ENCODE measurements around the gene HOXB2. TPM values are rescaled to one million over a fixed set of nuclear protein-coding genes. Genes with fewer than 3 reads are reported as not detected.

HOXB2 gene
- total and polyA plus RNA-seq, 2 experiments from 2014 or later, result 5.6 to 20.7 TPM

- Histone ChIP-seq H3K36me3 (replicated peaks; ENCODE audit: insufficient read depth, low read depth) (no peaks in the 10 kb centered on the region), H3K27ac (peak overlapping the region; percentile 85), H3K4me3 (no peak overlapping the region), H2AFZ (no peak overlapping the region), H3K4me1 (ENCODE audit: insufficient read depth) (peaks cover 21% of the 10 kb centered on the region), H3K9me3 (ENCODE audit: low read depth) (no peaks in the 10 kb centered on the region), H3K27me3 (peaks cover 76% of the 10 kb centered on the region), H3K9me2 (replicated peaks; ENCODE audit: insufficient read depth) (no peaks in the 10 kb centered on the region), H4K20me1 (ENCODE audit: insufficient read depth, poor library complexity, severe bottlenecking) (no peaks in the 10 kb centered on the region), H3K4me2 (peak overlapping the region; percentile 68), H3K79me2 (peaks cover 20% of the 10 kb centered on the region)
- DNase-seq (ENCODE audit: low spot score), result no peak
- TF ChIP-seq EZH2phosphoT487 (IDR thresholded peaks at IDR 0.05; ENCODE audit: low read depth, severe bottlenecking, unreplicated experiment), result no peak
- TF ChIP-seq, protein P1, sequence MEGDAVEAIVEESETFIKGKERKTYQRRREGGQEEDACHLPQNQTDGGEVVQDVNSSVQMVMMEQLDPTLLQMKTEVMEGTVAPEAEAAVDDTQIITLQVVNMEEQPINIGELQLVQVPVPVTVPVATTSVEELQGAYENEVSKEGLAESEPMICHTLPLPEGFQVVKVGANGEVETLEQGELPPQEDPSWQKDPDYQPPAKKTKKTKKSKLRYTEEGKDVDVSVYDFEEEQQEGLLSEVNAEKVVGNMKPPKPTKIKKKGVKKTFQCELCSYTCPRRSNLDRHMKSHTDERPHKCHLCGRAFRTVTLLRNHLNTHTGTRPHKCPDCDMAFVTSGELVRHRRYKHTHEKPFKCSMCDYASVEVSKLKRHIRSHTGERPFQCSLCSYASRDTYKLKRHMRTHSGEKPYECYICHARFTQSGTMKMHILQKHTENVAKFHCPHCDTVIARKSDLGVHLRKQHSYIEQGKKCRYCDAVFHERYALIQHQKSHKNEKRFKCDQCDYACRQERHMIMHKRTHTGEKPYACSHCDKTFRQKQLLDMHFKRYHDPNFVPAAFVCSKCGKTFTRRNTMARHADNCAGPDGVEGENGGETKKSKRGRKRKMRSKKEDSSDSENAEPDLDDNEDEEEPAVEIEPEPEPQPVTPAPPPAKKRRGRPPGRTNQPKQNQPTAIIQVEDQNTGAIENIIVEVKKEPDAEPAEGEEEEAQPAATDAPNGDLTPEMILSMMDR (IDR thresholded peaks at IDR 0.05; ENCODE audit: poor library complexity), result no peak
- no peak for TF ChIP-seq EZH2 (IDR thresholded peaks at IDR 0.05; ENCODE audit: borderline replicate concordance)
- 32% methylated on average over 10 of the region's 10 CpGs for WGBS (ENCODE audit: low lambda C conversion rate, missing lambda C conversion rate)
Observed at GRCh38 chr17:48546137-48546923, 1.4 kb upstream of the HOXB2 start.

GRCh38 chr17:48545539-48545938, 630 bp upstream of the HOXB2 start:
- Histone ChIP-seq H3K79me2 (peaks cover 20% of the 10 kb centered on the region), H3K4me2 (peak overlapping the region; percentile 91), H3K9me3 (ENCODE audit: low read depth) (no peaks in the 10 kb centered on the region), H3K4me3 (no peak overlapping the region), H2AFZ (no peak overlapping the region), H3K27ac (peak overlapping the region; percentile 96), H3K27me3 (peaks cover 80% of the 10 kb centered on the region), H3K36me3 (replicated peaks; ENCODE audit: insufficient read depth, low read depth) (no peaks in the 10 kb centered on the region), H3K9me2 (replicated peaks; ENCODE audit: insufficient read depth) (no peaks in the 10 kb centered on the region), H4K20me1 (ENCODE audit: insufficient read depth, poor library complexity, severe bottlenecking) (no peaks in the 10 kb centered on the region), H3K4me1 (ENCODE audit: insufficient read depth) (peaks cover 22% of the 10 kb centered on the region)
- WGBS (ENCODE audit: low lambda C conversion rate, missing lambda C conversion rate), result 85% methylated on average over 1 of the region's 1 CpG
- TF ChIP-seq, protein P1 (IDR thresholded peaks at IDR 0.05; ENCODE audit: poor library complexity), result no peak
- no peak for TF ChIP-seq EZH2phosphoT487 (IDR thresholded peaks at IDR 0.05; ENCODE audit: low read depth, severe bottlenecking, unreplicated experiment)
- no peak for TF ChIP-seq EZH2 (IDR thresholded peaks at IDR 0.05; ENCODE audit: borderline replicate concordance)
- DNase-seq (ENCODE audit: low spot score), result no peak

GRCh38 chr17:48544349-48545021, 424 bp downstream of the HOXB2 start:
- 7% methylated on average over 35 of the region's 38 CpGs for WGBS (ENCODE audit: low lambda C conversion rate, missing lambda C conversion rate)
- H4K20me1 ChIP-seq (ENCODE audit: insufficient read depth, poor library complexity, severe bottlenecking), result no peaks in the 10 kb centered on the region
- peaks cover 81% of the 10 kb centered on the region for H3K27me3 ChIP-seq
- H3K9me2 ChIP-seq (replicated peaks; ENCODE audit: insufficient read depth), result no peaks in the 10 kb centered on the region
- no peaks in the 10 kb centered on the region for H3K36me3 ChIP-seq (replicated peaks; ENCODE audit: insufficient read depth, low read depth)
- H3K9me3 ChIP-seq (ENCODE audit: low read depth), result no peaks in the 10 kb centered on the region
- H3K4me3 ChIP-seq, result peak overlapping the region; percentile 52
- peak overlapping the region; percentile 91 for H3K4me2 ChIP-seq
- no peak for TF ChIP-seq EZH2phosphoT487 (IDR thresholded peaks at IDR 0.05; ENCODE audit: low read depth, severe bottlenecking, unreplicated experiment)
- TF ChIP-seq EZH2 (IDR thresholded peaks at IDR 0.05; ENCODE audit: borderline replicate concordance), result peak; percentile 43
- peaks cover 22% of the 10 kb centered on the region for H3K4me1 ChIP-seq (ENCODE audit: insufficient read depth)
- DNase-seq (ENCODE audit: low spot score), result peak; percentile 72
- H2AFZ ChIP-seq, result peak overlapping the region; percentile 22
- H3K27ac ChIP-seq, result peak overlapping the region; percentile 96
- H3K79me2 ChIP-seq, result peaks cover 20% of the 10 kb centered on the region

- no peaks in the 10 kb centered on the region for H3K9me3 ChIP-seq (ENCODE audit: low read depth)
- H3K4me1 ChIP-seq (ENCODE audit: insufficient read depth), result peaks cover 22% of the 10 kb centered on the region
- H3K27me3 ChIP-seq, result peaks cover 86% of the 10 kb centered on the region
- H3K27ac ChIP-seq, result peak overlapping the region; percentile 96
- no peak for TF ChIP-seq EZH2phosphoT487 (IDR thresholded peaks at IDR 0.05; ENCODE audit: low read depth, severe bottlenecking, unreplicated experiment)
- TF ChIP-seq EZH2 (IDR thresholded peaks at IDR 0.05; ENCODE audit: borderline replicate concordance), result peak; percentile 9
- TF ChIP-seq, protein P1 (IDR thresholded peaks at IDR 0.05; ENCODE audit: poor library complexity), result no peak
- peaks cover 20% of the 10 kb centered on the region for H3K79me2 ChIP-seq
- H3K9me2 ChIP-seq (replicated peaks; ENCODE audit: insufficient read depth), result no peaks in the 10 kb centered on the region
- peak overlapping the region; percentile 91 for H3K4me2 ChIP-seq
- H3K4me3 ChIP-seq, result peak overlapping the region; percentile 52
- 6% methylated on average over 18 of the region's 20 CpGs for WGBS (ENCODE audit: low lambda C conversion rate, missing lambda C conversion rate)
- no peaks in the 10 kb centered on the region for H3K36me3 ChIP-seq (replicated peaks; ENCODE audit: insufficient read depth, low read depth)
- no peaks in the 10 kb centered on the region for H4K20me1 ChIP-seq (ENCODE audit: insufficient read depth, poor library complexity, severe bottlenecking)
- DNase-seq (ENCODE audit: low spot score), result no peak
- peak overlapping the region; percentile 22 for H2AFZ ChIP-seq
Observed at GRCh38 chr17:48543854-48544348, 1.0 kb downstream of the HOXB2 start.
